ENCODE data around the gene ELMO3.

ELMO3 gene

GRCh38 chr16:67249178-67250044, 50.5 kb downstream of the ELMO3 start:
- H3K18ac ChIP-seq (ENCODE audit: low read length) = peak overlapping the region; percentile 88
- H3K9ac ChIP-seq (ENCODE audit: low read depth, low read length, poor library complexity) = peak overlapping the region; percentile 93
- peak overlapping the region; percentile 96 for H2AFZ ChIP-seq (ENCODE audit: low read length)
- H4K8ac ChIP-seq (ENCODE audit: low read depth, low read length) = no peak overlapping the region
- H2BK120ac ChIP-seq (ENCODE audit: low read depth, low read length) = no peak overlapping the region
- H2BK12ac ChIP-seq (ENCODE audit: low read length) = peak overlapping the region; percentile 24
- no peak for DNase-seq (ENCODE audit: low spot score)
- peak overlapping the region; percentile 80 to 86 for H3K4me3 ChIP-seq (ENCODE audit: low read length in 2 of 2)
- H3K4ac ChIP-seq (ENCODE audit: low read length) = no peak overlapping the region
- H3K23ac ChIP-seq (ENCODE audit: low read depth, low read length, poor library complexity) = peak overlapping the region; percentile 34
- H2BK15ac ChIP-seq (ENCODE audit: low read length) = peak overlapping the region; percentile 86
- no peak overlapping the region for H3K27ac ChIP-seq (replicated peaks; ENCODE audit: low read length)
- H3K27me3 ChIP-seq (ENCODE audit: control insufficient read depth in 3 of 3, insufficient read depth in 3 of 3, low read depth in 1 of 3, low read length in 3 of 3) = peaks cover 0 to 30% (median 7%) of the 10 kb centered on the region in 3 experiments
- H3K79me1 ChIP-seq (ENCODE audit: low read depth, low read length) = no peaks in the 10 kb centered on the region
- WGBS, 2 donors (ENCODE audit: extremely low coverage in 2 of 2, insufficient read length in 2 of 2, insufficient replicate concordance in 1 of 2) = no CpG with 5 or more reads among the region's 22 CpGs
- H3K36me3 ChIP-seq (replicated peaks in 1 of 2; ENCODE audit: control insufficient read depth in 2 of 2, insufficient read depth in 2 of 2, low read length in 2 of 2) = no peaks in the 10 kb centered on the region
- H3K9me3 ChIP-seq (replicated peaks in 1 of 2; ENCODE audit: control insufficient read depth in 2 of 2, insufficient read depth in 1 of 2, low read depth in 1 of 2, low read length in 2 of 2) = no peaks in the 10 kb centered on the region
- peak overlapping the region; percentile 8 for H2AK5ac ChIP-seq (ENCODE audit: low read depth, low read length)
- H3K14ac ChIP-seq (ENCODE audit: low read length) = peak overlapping the region; percentile 73
- H2BK5ac ChIP-seq (ENCODE audit: low read length) = peak overlapping the region; percentile 62
- H4K91ac ChIP-seq (ENCODE audit: low read depth, low read length, poor library complexity) = no peak overlapping the region
- peaks cover 27 to 29% of the 10 kb centered on the region in 2 donors for H3K4me1 ChIP-seq (ENCODE audit: control insufficient read depth in 2 of 2, insufficient read depth in 1 of 2, low read depth in 1 of 2, low read length in 2 of 2)
- H3K4me2 ChIP-seq (ENCODE audit: insufficient read depth, low read length, poor library complexity, severe bottlenecking) = peak overlapping the region; percentile 99

GRCh38 chr16:67250045-67250327, 51.1 kb downstream of the ELMO3 start:
- Histone ChIP-seq H3K9ac (ENCODE audit: low read depth, low read length, poor library complexity) (no peak overlapping the region), H4K91ac (ENCODE audit: low read depth, low read length, poor library complexity) (no peak overlapping the region), H2BK12ac (ENCODE audit: low read length) (peak overlapping the region; percentile 24), H3K79me1 (ENCODE audit: low read depth, low read length) (no peaks in the 10 kb centered on the region), H2AK5ac (ENCODE audit: low read depth, low read length) (no peak overlapping the region), H2BK5ac (ENCODE audit: low read length) (no peak overlapping the region), H2BK15ac (ENCODE audit: low read length) (no peak overlapping the region), H2BK120ac (ENCODE audit: low read depth, low read length) (no peak overlapping the region), H2AFZ (ENCODE audit: low read length) (peak overlapping the region; percentile 96), H3K9me3 (replicated peaks in 1 of 2; ENCODE audit: control insufficient read depth in 2 of 2, insufficient read depth in 1 of 2, low read depth in 1 of 2, low read length in 2 of 2) (no peaks in the 10 kb centered on the region), H3K4ac (ENCODE audit: low read length) (no peak overlapping the region), H4K8ac (ENCODE audit: low read depth, low read length) (no peak overlapping the region), H3K23ac (ENCODE audit: low read depth, low read length, poor library complexity) (no peak overlapping the region), H3K4me3 (ENCODE audit: low read length in 2 of 2) (no peak overlapping the region), H3K27ac (replicated peaks; ENCODE audit: low read length) (no peak overlapping the region), H3K14ac (ENCODE audit: low read length) (no peak overlapping the region), H3K4me2 (ENCODE audit: insufficient read depth, low read length, poor library complexity, severe bottlenecking) (no peak overlapping the region), H3K18ac (ENCODE audit: low read length) (no peak overlapping the region), H3K4me1 (ENCODE audit: control insufficient read depth in 2 of 2, insufficient read depth in 1 of 2, low read depth in 1 of 2, low read length in 2 of 2) (peaks cover 25 to 27% of the 10 kb centered on the region in 2 donors), H3K36me3 (replicated peaks in 1 of 2; ENCODE audit: control insufficient read depth in 2 of 2, insufficient read depth in 2 of 2, low read length in 2 of 2) (no peaks in the 10 kb centered on the region), H3K27me3 (ENCODE audit: control insufficient read depth in 3 of 3, insufficient read depth in 3 of 3, low read depth in 1 of 3, low read length in 3 of 3) (peaks cover 0 to 30% (median 7%) of the 10 kb centered on the region in 3 experiments)
- WGBS, 2 donors (ENCODE audit: extremely low coverage in 2 of 2, insufficient read length in 2 of 2, insufficient replicate concordance in 1 of 2) = no CpG with 5 or more reads among the region's 4 CpGs
- no peak for DNase-seq (ENCODE audit: low spot score)

DNA sequence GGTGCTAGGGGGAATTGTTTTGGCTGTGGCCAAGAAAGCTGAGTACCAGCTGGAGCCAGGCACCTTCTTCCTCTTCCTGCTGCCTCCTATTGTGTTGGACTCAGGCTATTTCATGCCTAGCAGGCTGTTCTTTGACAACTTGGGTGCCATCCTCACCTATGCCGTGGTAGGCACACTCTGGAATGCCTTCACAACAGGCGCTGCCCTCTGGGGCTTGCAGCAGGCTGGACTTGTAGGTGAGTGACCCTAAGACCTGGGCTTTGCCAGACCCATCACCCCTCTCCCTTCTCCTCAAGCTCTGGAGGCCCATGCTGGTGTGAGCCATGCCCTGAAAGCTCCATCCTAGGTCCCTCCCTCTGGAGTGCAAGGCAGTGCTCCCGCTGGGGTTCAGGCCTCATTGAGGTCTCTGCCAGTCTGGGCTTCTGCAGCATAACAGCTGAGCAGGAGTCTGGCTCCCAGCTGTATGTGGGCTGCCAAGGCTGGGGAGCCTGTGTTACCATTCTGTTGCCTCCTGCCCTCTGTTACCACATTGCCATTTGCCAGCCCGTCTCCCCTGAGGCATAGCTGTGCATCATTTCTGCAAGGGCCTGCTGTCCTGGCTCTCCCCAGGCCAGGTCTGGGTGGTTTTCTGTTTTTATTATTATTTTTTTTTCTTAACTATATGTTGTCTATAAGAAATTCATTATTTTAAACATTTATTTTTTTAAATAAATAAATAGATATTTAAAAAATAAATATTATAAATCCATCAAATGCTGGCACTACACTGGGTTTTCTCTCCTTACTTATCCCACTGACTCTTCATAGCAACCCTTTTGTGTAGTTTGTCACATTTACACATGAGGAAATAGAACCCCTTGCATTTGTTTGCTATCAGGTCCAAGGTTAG, 53.9 kb downstream of the ELMO3 start:
- WGBS, 2 donors (ENCODE audit: extremely low coverage in 2 of 2, insufficient read length in 2 of 2, insufficient replicate concordance in 1 of 2) = no CpG with 5 or more reads among the region's 4 CpGs
- H2BK15ac ChIP-seq (ENCODE audit: low read length) = no peak overlapping the region
- H2BK12ac ChIP-seq (ENCODE audit: low read length) = no peak overlapping the region
- H4K91ac ChIP-seq (ENCODE audit: low read depth, low read length, poor library complexity) = no peak overlapping the region
- H2AK5ac ChIP-seq (ENCODE audit: low read depth, low read length) = peak overlapping the region; percentile 47
- no peak overlapping the region for H3K4me2 ChIP-seq (ENCODE audit: insufficient read depth, low read length, poor library complexity, severe bottlenecking)
- no peaks in the 10 kb centered on the region for H3K79me1 ChIP-seq (ENCODE audit: low read depth, low read length)
- no peaks in the 10 kb centered on the region for H3K36me3 ChIP-seq (replicated peaks in 1 of 2; ENCODE audit: control insufficient read depth in 2 of 2, insufficient read depth in 2 of 2, low read length in 2 of 2)
- H2BK5ac ChIP-seq (ENCODE audit: low read length) = no peak overlapping the region
- H3K9me3 ChIP-seq (replicated peaks in 1 of 2; ENCODE audit: control insufficient read depth in 2 of 2, insufficient read depth in 1 of 2, low read depth in 1 of 2, low read length in 2 of 2) = no peaks in the 10 kb centered on the region
- H3K27ac ChIP-seq (replicated peaks; ENCODE audit: low read length) = no peak overlapping the region
- H4K8ac ChIP-seq (ENCODE audit: low read depth, low read length) = no peak overlapping the region
- DNase-seq (ENCODE audit: low spot score) = no peak
- H3K18ac ChIP-seq (ENCODE audit: low read length) = peak overlapping the region; percentile 19
- H2AFZ ChIP-seq (ENCODE audit: low read length) = no peak overlapping the region
- H3K14ac ChIP-seq (ENCODE audit: low read length) = no peak overlapping the region
- H3K4me1 ChIP-seq (ENCODE audit: control insufficient read depth in 2 of 2, insufficient read depth in 1 of 2, low read depth in 1 of 2, low read length in 2 of 2) = peaks cover 16% of the 10 kb centered on the region in 2 donors
- H3K27me3 ChIP-seq (ENCODE audit: control insufficient read depth in 3 of 3, insufficient read depth in 3 of 3, low read depth in 1 of 3, low read length in 3 of 3) = peaks cover 0 to 29% (median 7%) of the 10 kb centered on the region in 3 experiments
- H3K4ac ChIP-seq (ENCODE audit: low read length) = peak overlapping the region; percentile 38
- H2BK120ac ChIP-seq (ENCODE audit: low read depth, low read length) = peak overlapping the region; percentile 48
- peak overlapping the region; percentile 34 for H3K9ac ChIP-seq (ENCODE audit: low read depth, low read length, poor library complexity)
- no peak overlapping the region for H3K23ac ChIP-seq (ENCODE audit: low read depth, low read length, poor library complexity)
- H3K4me3 ChIP-seq (ENCODE audit: low read length in 2 of 2) = no peak overlapping the region
